Retina (tissue), 1 donor: ENCODE measurements around the gene ABHD17A.
A peak's percentile ranks its signal among the peaks of the same experiment; 100 is the strongest.

ENCODE experiments used
- DNase-seq: peaks from one replicate; pipeline ENCODE4 v3.0.0-alpha.2; 2016

Gene ABHD17A

GRCh38 chr19:1863328-1863637, 22.0 kb downstream of the ABHD17A start, which contains the start of gene KLF16:
TSS of gene KLF16 (minus strand) at chr19:1863579. CDS start at chr19:1863497, 82 bp downstream.
- no peak for DNase-seq

- peak; percentile 44 for DNase-seq
Measured at GRCh38 chr19:1862424-1863327, 22.6 kb downstream of the ABHD17A start.

GRCh38 chr19:1862068-1862423, 23.2 kb downstream of the ABHD17A start:
- DNase-seq, result peak; percentile 39

GRCh38 chr19:1861599-1862031, 23.7 kb downstream of the ABHD17A start:
- no peak for DNase-seq

GRCh38 chr19:1860821-1861598, 24.3 kb downstream of the ABHD17A start:
- no peak for DNase-seq

GRCh38 chr19:1860042-1860775, 25.1 kb downstream of the ABHD17A start:
- peak; percentile 80 for DNase-seq

- no peak for DNase-seq
Measured at GRCh38 chr19:1859331-1859781, 25.9 kb downstream of the ABHD17A start.

- no peak for DNase-seq
Measured at GRCh38 chr19:1858412-1859081, 26.7 kb downstream of the ABHD17A start.

- no peak for DNase-seq
Measured at GRCh38 chr19:1857648-1858326, 27.5 kb downstream of the ABHD17A start.

GRCh38 chr19:1856698-1857603, 28.3 kb downstream of the ABHD17A start:
- DNase-seq, result peak; percentile 75

GRCh38 chr19:1856345-1856697, 29.0 kb downstream of the ABHD17A start:
- DNase-seq, result peak; percentile 84

- DNase-seq, result peak; percentile 75
Measured at GRCh38 chr19:1855828-1856255, 29.5 kb downstream of the ABHD17A start.

- peak; percentile 86 for DNase-seq
Measured at GRCh38 chr19:1855040-1855827, 30.1 kb downstream of the ABHD17A start.

- no peak for DNase-seq
Measured at GRCh38 chr19:1854542-1855039, 30.7 kb downstream of the ABHD17A start.

- DNase-seq, result no peak
Measured at GRCh38 chr19:1854039-1854541, 31.2 kb downstream of the ABHD17A start.

- peak; percentile 70 for DNase-seq
Measured at GRCh38 chr19:1853295-1854038, 31.8 kb downstream of the ABHD17A start.

- DNase-seq, result no peak
Measured at GRCh38 chr19:1852581-1853128, 32.6 kb downstream of the ABHD17A start.
